T-cell (primary cell): Measurements from ENCODE around the gene XBP1. TPM values are rescaled to one million over a fixed set of nuclear protein-coding genes. Genes with fewer than 3 reads are reported as not detected.

ENCODE experiments used
- ATAC-seq, 4 experiments: fragments of 200-7000 bp in 3 of 4; fragments of 150-1000 bp in 1 of 4; cut with Tn5 transposase; replicated peaks in 1 of 4; 1 replicate in 3 of 4; 2 replicates in 1 of 4; pipeline ENCODE4 v1.10.0; 2021; ENCODE audit warnings: moderate library complexity in 3 of 4, mild to moderate bottlenecking in 2 of 4, moderate number of reproducible peaks in 1 of 4
- CTCF ChIA-PET, 2 donors: fragments of 300-600 bp; sonication (Branson Sonifier 250); formaldehyde crosslinking; loops; one replicate each; lab custom pipeline; 2022; ENCODE audit warnings: antibody characterized with exemption in 2 of 2; lab: Charles Lee
- POLR2A ChIA-PET, 2 donors: fragments of 300-600 bp; sonication (Branson Sonifier 250); formaldehyde crosslinking; loops; one replicate each; lab custom pipeline; 2022; ENCODE audit warnings: antibody characterized with exemption in 2 of 2; lab: Charles Lee
- DNase-seq, 35 experiments: peaks; one replicate each; pipeline versions ENCODE4 v3.0.0 to v3.0.0-alpha.2; 2013 to 2023
- H3K27ac ChIP-seq: one replicate; pipeline ENCODE4 v1.5.1; 2013; ENCODE audit warnings: low read length
- H3K27me3 ChIP-seq, 2 experiments: replicated peaks in 1 of 2; 1 replicate in 1 of 2; 2 replicates in 1 of 2; pipeline versions ENCODE4 v1.6.1 to v1.7.0; 2013; ENCODE audit warnings: low read length in 1 of 2, mixed read lengths in 1 of 2; ENCODE audit not compliant: control insufficient read depth in 2 of 2, insufficient read depth in 2 of 2; ENCODE audit errors: extremely low read depth in 1 of 2
- H3K36me3 ChIP-seq, 2 donors: 1 replicate in 1 of 2; 2 replicates in 1 of 2; pipeline versions ENCODE4 v1.6.1 to v1.7.0; 2013; ENCODE audit warnings: low read length in 1 of 2; ENCODE audit not compliant: control insufficient read depth in 2 of 2, insufficient read depth in 1 of 2; ENCODE audit errors: extremely low read depth in 1 of 2
- H3K4me1 ChIP-seq, 2 experiments: 1 replicate in 1 of 2; 2 replicates in 1 of 2; pipeline versions ENCODE4 v1.6.1 to v1.7.0; 2013; ENCODE audit warnings: low read length in 2 of 2, mixed read lengths in 1 of 2; ENCODE audit not compliant: insufficient read depth in 2 of 2, control insufficient read depth in 1 of 2; ENCODE audit errors: extremely low read depth in 1 of 2
- H3K4me3 ChIP-seq, 2 donors: 1 replicate in 1 of 2; 2 replicates in 1 of 2; pipeline versions ENCODE4 v1.5.1 to v1.7.0; 2013; ENCODE audit warnings: mild to moderate bottlenecking in 2 of 2, low read length in 1 of 2, moderate library complexity in 1 of 2; ENCODE audit not compliant: control insufficient read depth in 1 of 2; ENCODE audit errors: extremely low read depth in 1 of 2
- H3K9me3 ChIP-seq: 2 replicates; pipeline ENCODE4 v1.7.0; 2013
- H3K27ac Mint-ChIP-seq, 2 donors: one replicate each; pipeline ENCODE4 v1.8.0; 2020 to 2021; ENCODE audit warnings: mild to moderate bottlenecking in 2 of 2, mixed read lengths in 2 of 2
- H3K27me3 Mint-ChIP-seq, 2 donors: one replicate each; pipeline ENCODE4 v1.8.0; 2021 to 2022; ENCODE audit warnings: mixed read lengths in 2 of 2
- H3K36me3 Mint-ChIP-seq: one replicate; pipeline ENCODE4 v1.8.0; 2021; ENCODE audit warnings: mixed read lengths
- H3K4me1 Mint-ChIP-seq, 3 donors: one replicate each; pipeline ENCODE4 v1.8.0; 2020 to 2022; ENCODE audit warnings: mixed read lengths in 3 of 3, mild to moderate bottlenecking in 1 of 3
- H3K4me3 Mint-ChIP-seq, 3 donors: one replicate each; pipeline ENCODE4 v1.8.0; 2020 to 2022; ENCODE audit warnings: mild to moderate bottlenecking in 3 of 3, mixed read lengths in 3 of 3, moderate library complexity in 3 of 3
- H3K9me3 Mint-ChIP-seq, 3 donors: one replicate each; pipeline ENCODE4 v1.8.0; 2020 to 2022; ENCODE audit warnings: mixed read lengths in 3 of 3
- WGBS: methylation state at CpG from one replicate; pipeline ENCODE4 v1.1.5; 2013; ENCODE audit warnings: missing lambda C conversion rate; ENCODE audit not compliant: insufficient coverage; 5-methylcytosine and 5-hydroxymethylcytosine counted together
- total RNA-seq, 35 experiments: library from RNA in 6 of 35; stranded (reverse) in 6 of 35; fragments of 120-200 nt in 1 of 35; gene quantifications; one replicate each; pipeline versions ENCODE4 v1.2.1 to v1.2.4 and lab custom pipeline; 2013 to 2026

The XBP1 gene
- total RNA-seq, 5 donors from 2014 or later (not counting 1 experiment from before 2014, with no cell fraction given), result 132 to 205 (median 140) TPM

DNA sequence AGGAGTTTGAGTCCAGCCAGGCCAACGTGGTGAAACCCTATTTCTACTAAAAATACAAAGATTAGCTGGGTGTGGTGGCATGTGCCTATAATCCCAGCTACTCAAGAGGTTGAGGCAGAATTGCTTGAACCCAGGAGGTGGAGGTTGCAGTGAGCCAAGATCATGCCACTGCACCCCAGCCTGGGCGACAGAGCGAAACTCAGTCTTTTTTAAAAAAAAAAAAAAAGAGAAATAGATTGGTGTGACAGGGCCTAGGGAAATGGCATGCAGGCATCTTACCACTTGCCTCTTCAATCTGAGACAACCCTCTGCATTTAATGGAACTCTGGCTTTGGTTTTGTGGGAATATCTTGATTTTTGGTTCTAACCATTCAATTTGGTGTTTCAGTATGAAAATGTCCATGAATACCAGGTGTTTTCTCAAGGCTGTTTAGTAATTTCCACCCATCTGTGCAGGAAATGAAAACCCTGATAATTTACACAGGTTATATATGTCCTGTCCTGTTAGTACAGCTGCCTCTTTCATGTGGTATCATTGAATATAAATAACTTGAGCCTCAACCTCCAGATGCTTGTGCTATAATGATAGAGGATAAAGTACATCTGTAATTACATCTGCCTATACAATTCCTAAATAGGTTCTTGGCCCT lies 8.4 kb downstream of the XBP1 start:
- H3K27me3 Mint-ChIP-seq, result no peaks in the 10 kb centered on the region
- peak in 3 of 4 experiments; percentile 13 to 39 (median 20) for ATAC-seq
- peaks cover 8 to 39% of the 10 kb centered on the region in 2 donors for H3K36me3 ChIP-seq

DNA sequence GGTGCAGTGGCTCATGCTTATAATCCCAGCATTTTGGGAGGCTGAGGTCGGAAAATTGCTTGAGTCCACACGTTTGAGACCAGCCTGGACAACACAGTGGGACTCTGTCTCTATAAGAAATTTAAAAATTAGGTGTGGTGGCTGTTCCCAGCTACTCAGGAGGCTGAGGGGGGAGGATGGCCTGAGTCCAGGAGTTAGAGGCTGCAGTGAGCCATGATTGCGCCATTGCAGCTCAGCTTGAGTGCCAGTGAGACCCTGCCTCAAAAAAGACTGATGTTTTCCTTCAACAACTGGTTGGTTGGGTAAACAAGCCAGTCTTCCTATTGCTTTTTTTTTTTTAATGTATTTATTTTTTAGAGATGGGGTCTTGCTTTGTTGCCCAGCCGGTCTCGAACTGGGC lies 9.2 kb downstream of the XBP1 start:
- DNase-seq (no peak), ATAC-seq (no peak)
- CTCF ChIA-PET, result interaction anchor here (0.6 to 5.1 kb wide), 6 partner anchors 9 to 42 kb away, joined by 3 to 42 read pairs (median 6); partner anchors contain the start of gene XBP1 (in 1 of the 2)
- H3K9me3 ChIP-seq, result no peaks in the 10 kb centered on the region
- no peaks in the 10 kb centered on the region for H3K9me3 Mint-ChIP-seq
- H3K4me1 ChIP-seq, result peaks cover 6 to 41% of the 10 kb centered on the region in 2 experiments
- WGBS, result 100% methylated on average over 3 of the region's 5 CpGs
- H3K4me3 Mint-ChIP-seq, result peak overlapping the region in 1 of 3 donors; percentile 55
- POLR2A ChIA-PET, result no interaction called here
- peak overlapping the region; percentile 8 for H3K27ac ChIP-seq
- peaks cover 55 to 62% (median 56%) of the 10 kb centered on the region in 3 donors for H3K4me1 Mint-ChIP-seq
- H3K27ac Mint-ChIP-seq, result peak overlapping the region; percentile 23 to 31
- no peaks in the 10 kb centered on the region for H3K27me3 Mint-ChIP-seq
- H3K27me3 ChIP-seq, result no peaks in the 10 kb centered on the region
- H3K4me3 ChIP-seq, result no peak overlapping the region
- peaks cover 10 to 39% of the 10 kb centered on the region in 2 donors for H3K36me3 ChIP-seq
- H3K36me3 Mint-ChIP-seq, result peaks cover 40% of the 10 kb centered on the region

More for the DNA sequence above, 8.4 kb downstream of the XBP1 start:
- H3K27ac ChIP-seq, result peak overlapping the region; percentile 20
- Mint-ChIP-seq H3K27ac (peak overlapping the region; percentile 41 to 75), H3K9me3 (no peaks in the 10 kb centered on the region), H3K4me1 (peaks cover 63 to 71% (median 64%) of the 10 kb centered on the region in 3 donors), H3K4me3 (peak overlapping the region in 1 of 3 donors; percentile 55), H3K36me3 (peaks cover 44% of the 10 kb centered on the region)
- no peak overlapping the region for H3K4me3 ChIP-seq
- peaks cover 9 to 43% of the 10 kb centered on the region in 2 experiments for H3K4me1 ChIP-seq
- no peaks in the 10 kb centered on the region for H3K9me3 ChIP-seq
- WGBS, result no CpG with 5 or more reads among the region's 3 CpGs
- no peak for DNase-seq
- ChIA-PET CTCF (interaction anchor here in 1 of 2 donors (0.6 to 1.3 kb wide), 2 partner anchors 37 to 695 kb away, joined by 3 to 7 read pairs; no protein-coding TSS in a partner anchor), POLR2A (no interaction called here)
- no peaks in the 10 kb centered on the region for H3K27me3 ChIP-seq

DNA sequence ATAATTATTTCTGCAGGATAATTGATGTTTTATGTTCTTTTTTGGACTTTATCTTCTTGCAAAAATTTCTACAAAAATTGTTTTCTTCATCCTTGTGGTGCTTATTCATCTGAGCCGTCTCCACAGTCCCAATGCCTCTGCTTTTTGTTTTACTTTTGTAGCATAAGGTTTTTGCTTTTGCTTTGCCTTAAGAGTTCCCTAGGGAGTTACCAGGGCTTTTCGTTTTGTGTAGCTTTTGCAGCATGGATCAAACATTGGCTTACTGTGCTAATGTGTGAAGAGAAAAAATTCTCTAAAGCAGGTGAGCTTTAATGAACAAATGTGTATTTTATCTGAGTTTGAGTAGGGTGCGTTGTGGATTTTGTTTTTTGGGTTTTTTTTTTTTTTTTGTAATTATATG lies 11.8 kb downstream of the XBP1 start:
- H3K36me3 Mint-ChIP-seq, result peaks cover 34% of the 10 kb centered on the region
- DNase-seq, result no peak
- Histone ChIP-seq H3K27ac (no peak overlapping the region), H3K4me3 (no peak overlapping the region), H3K9me3 (no peaks in the 10 kb centered on the region), H3K36me3 (peaks cover 5 to 36% of the 10 kb centered on the region in 2 donors), H3K27me3 (no peaks in the 10 kb centered on the region), H3K4me1 (peaks cover 6 to 31% of the 10 kb centered on the region in 2 experiments)
- H3K4me3 Mint-ChIP-seq, result no peak overlapping the region
- peaks cover 32 to 37% (median 34%) of the 10 kb centered on the region in 3 donors for H3K4me1 Mint-ChIP-seq
- no peaks in the 10 kb centered on the region for H3K27me3 Mint-ChIP-seq
- peak overlapping the region in 1 of 2 donors; percentile 55 for H3K27ac Mint-ChIP-seq
- ChIA-PET POLR2A (interaction anchor here in 1 of 2 donors (0.5 kb wide), 1 partner anchor 20 kb away, joined by 4 read pairs; no protein-coding TSS in a partner anchor), CTCF (interaction anchor here (0.5 to 5.1 kb wide), 6 partner anchors 12 to 250 kb away, joined by 3 to 42 read pairs (median 4); no protein-coding TSS in a partner anchor)
- H3K9me3 Mint-ChIP-seq, result no peaks in the 10 kb centered on the region
- 67% methylated on average over 1 of the region's 3 CpGs for whole genome bisulfite sequencing
- ATAC-seq, result no peak

DNA sequence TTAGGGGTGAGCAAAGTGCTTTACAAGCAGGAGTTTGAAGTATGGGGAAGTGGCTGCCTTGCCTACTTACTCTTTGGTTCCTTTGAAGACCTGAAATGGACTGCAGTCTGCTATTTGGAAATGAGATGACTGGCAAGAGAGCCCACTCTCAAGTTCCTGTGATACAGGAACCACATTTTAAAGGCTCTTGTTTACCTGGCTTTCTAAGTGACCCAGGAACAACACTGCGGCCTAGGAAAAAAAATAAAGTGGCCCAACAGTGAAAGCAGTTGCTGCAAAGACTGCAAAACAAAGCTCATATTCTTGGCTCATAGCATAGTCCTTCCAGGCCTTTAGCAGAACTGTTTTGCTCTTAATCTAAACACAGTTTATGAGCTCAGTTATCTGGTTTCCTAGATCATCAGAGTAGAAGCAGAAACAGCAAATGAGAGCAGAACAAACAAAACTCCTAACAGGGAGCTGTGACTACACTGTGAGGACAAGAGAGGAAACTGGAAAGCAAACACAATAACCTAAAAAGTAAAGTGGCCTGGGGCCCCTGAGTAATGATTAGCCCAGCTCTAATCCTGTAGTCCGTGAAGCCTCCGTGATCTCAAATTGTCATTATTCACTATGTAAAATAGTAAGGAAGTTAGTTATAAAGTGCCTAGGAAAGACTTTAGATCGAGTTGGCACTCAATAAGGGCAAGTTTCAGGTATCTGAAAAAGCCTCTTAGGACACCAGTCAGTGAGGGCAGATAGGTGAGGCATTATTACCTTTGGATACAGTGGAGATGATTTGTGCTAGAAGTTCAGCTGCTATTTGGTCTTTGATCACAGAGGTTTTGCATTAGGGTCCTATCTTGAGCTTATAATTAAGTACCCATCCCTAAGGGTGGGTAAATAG lies 16.3 kb downstream of the XBP1 start:
- ChIA-PET POLR2A (interaction anchor here (0.7 to 0.9 kb wide), 3 partner anchors 11 to 13 kb away, joined by 3 read pairs; partner anchors contain the start of gene CCDC117 (in 1 of the 2)), CTCF (interaction anchor here (0.6 to 0.8 kb wide), 5 partner anchors 9 to 256 kb away, joined by 3 to 4 read pairs (median 3); partner anchors contain the start of gene CCDC117 (in 1 of the 2))
- WGBS, result 79% methylated on average over 2 of the region's 4 CpGs
- H3K4me3 Mint-ChIP-seq, result no peak overlapping the region
- ATAC-seq (no peak), DNase-seq (no peak)
- no peaks in the 10 kb centered on the region for H3K27me3 Mint-ChIP-seq
- peak overlapping the region in 1 of 2 donors; percentile 34 for H3K27ac Mint-ChIP-seq
- H3K36me3 Mint-ChIP-seq, result peaks cover 39% of the 10 kb centered on the region
- H3K4me3 ChIP-seq, result no peak overlapping the region
- H3K27me3 ChIP-seq, result no peaks in the 10 kb centered on the region
- no peaks in the 10 kb centered on the region for H3K9me3 ChIP-seq
- no peak overlapping the region for H3K27ac ChIP-seq
- H3K9me3 Mint-ChIP-seq, result no peaks in the 10 kb centered on the region
- no peaks in the 10 kb centered on the region for H3K4me1 ChIP-seq
- H3K36me3 ChIP-seq, result peaks cover 5 to 64% of the 10 kb centered on the region in 2 donors
- peaks cover 0 to 20% (median 17%) of the 10 kb centered on the region in 3 donors for H3K4me1 Mint-ChIP-seq

DNA sequence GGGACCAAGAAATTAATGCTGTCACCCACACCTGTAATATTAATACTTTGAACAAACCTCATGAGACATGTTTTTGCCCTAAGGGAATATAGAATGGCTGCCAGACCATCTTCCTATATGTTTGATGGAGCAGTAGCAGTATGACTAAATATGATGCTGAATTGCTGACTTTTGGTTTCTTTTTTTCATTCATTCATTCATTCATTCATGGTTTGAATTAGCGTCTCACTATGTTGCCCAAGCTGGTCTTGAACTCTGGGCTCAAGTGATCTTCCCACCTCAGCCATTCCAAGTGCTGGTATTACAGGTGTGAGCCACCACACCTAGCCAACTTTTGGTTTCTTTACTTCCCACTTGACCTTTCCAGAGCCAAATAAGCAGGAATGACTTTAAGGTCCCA lies 20.1 kb downstream of the XBP1 start:
- Histone ChIP-seq H3K27ac (no peak overlapping the region), H3K27me3 (no peaks in the 10 kb centered on the region), H3K36me3 (peaks cover 4 to 59% of the 10 kb centered on the region in 2 donors), H3K4me3 (no peak overlapping the region), H3K4me1 (peaks cover 3 to 17% of the 10 kb centered on the region in 2 experiments), H3K9me3 (no peaks in the 10 kb centered on the region)
- Mint-ChIP-seq H3K27ac (no peak overlapping the region), H3K4me3 (no peak overlapping the region), H3K36me3 (peaks cover 24% of the 10 kb centered on the region), H3K4me1 (peaks cover 21 to 42% (median 38%) of the 10 kb centered on the region in 3 donors), H3K27me3 (no peaks in the 10 kb centered on the region), H3K9me3 (no peaks in the 10 kb centered on the region)
- DNase-seq (no peak), ATAC-seq (no peak)
- ChIA-PET POLR2A (no interaction called here), CTCF (interaction anchor here in 1 of 2 donors (0.6 kb wide), 1 partner anchor 7 kb away, joined by 3 read pairs; no protein-coding TSS in a partner anchor)
- WGBS, result 75% methylated on average over 1 of the region's 1 CpG

DNA sequence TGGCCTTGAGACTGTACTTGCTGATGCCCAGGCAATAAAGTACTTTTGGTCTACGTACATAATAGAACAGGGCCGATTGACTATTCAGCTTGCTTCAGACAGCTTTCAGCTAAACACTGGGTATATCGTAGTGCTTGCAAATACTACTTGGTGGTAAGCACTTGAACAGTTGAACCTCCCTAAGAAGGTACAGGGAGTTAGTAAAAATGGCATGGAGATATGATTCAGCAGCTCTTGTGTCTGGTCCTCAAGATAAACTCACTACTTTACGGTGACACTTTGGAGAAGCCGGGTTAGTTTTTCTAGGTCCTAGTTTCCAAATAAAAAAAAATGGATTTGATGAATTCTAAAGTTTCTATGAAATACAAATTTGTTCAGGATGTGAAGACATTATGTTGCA lies 20.5 kb downstream of the XBP1 start:
- no peak overlapping the region for H3K27ac Mint-ChIP-seq
- ATAC-seq (no peak), DNase-seq (no peak)
- Histone ChIP-seq H3K27ac (no peak overlapping the region), H3K4me3 (no peak overlapping the region), H3K9me3 (no peaks in the 10 kb centered on the region), H3K4me1 (peaks cover 3 to 20% of the 10 kb centered on the region in 2 experiments), H3K27me3 (no peaks in the 10 kb centered on the region), H3K36me3 (peaks cover 4 to 60% of the 10 kb centered on the region in 2 donors)
- CTCF ChIA-PET, result interaction anchor here (0.6 kb wide), 2 partner anchors 33 to 256 kb away, joined by 3 read pairs; no protein-coding TSS in a partner anchor
- WGBS, result 92% methylated on average over 2 of the region's 5 CpGs
- H3K4me3 Mint-ChIP-seq, result no peak overlapping the region
- peaks cover 23% of the 10 kb centered on the region for H3K36me3 Mint-ChIP-seq
- POLR2A ChIA-PET, result no interaction called here
- peaks cover 26 to 45% (median 41%) of the 10 kb centered on the region in 3 donors for H3K4me1 Mint-ChIP-seq
- H3K9me3 Mint-ChIP-seq, result no peaks in the 10 kb centered on the region
- H3K27me3 Mint-ChIP-seq, result no peaks in the 10 kb centered on the region
